Ascending aorta (tissue), 2 donors: ENCODE results near the gene NPAS1. TPM values are rescaled to one million over a fixed set of nuclear protein-coding genes. Genes with fewer than 3 reads are reported as not detected.
A peak's percentile ranks its signal among the peaks of the same experiment; 100 is the strongest.

Experiments
- DNase-seq, 2 donors: peaks; one replicate each; pipeline ENCODE4 v3.0.0-alpha.2; 2019; ENCODE audit warnings: low spot score in 2 of 2
- H3K27ac ChIP-seq, 2 donors: fragments of 200-600 bp; sonication (generic); one replicate each; pipeline ENCODE4 v1.5.1; 2016 to 2017; ENCODE audit warnings: mild to moderate bottlenecking in 1 of 2
- H3K27me3 ChIP-seq: fragments of 200-600 bp; sonication (generic); one replicate; pipeline ENCODE4 v1.5.1; 2017
- H3K36me3 ChIP-seq, 2 donors: fragments of 200-600 bp; sonication (generic); one replicate each; pipeline ENCODE4 v1.5.1; 2016
- H3K4me1 ChIP-seq, 2 donors: fragments of 200-600 bp; sonication (generic); one replicate each; pipeline ENCODE4 v1.5.1; 2016 to 2017; ENCODE audit warnings: mild to moderate bottlenecking in 1 of 2
- H3K4me3 ChIP-seq, 2 donors: fragments of 200-600 bp; sonication (generic); one replicate each; pipeline ENCODE4 v1.5.1; 2016 to 2017; ENCODE audit warnings: mild to moderate bottlenecking in 1 of 2
- H3K9me3 ChIP-seq, 2 donors: fragments of 200-600 bp; sonication (generic); one replicate each; pipeline ENCODE4 v1.5.1; 2016
- intact Hi-C: fragments of 100-400 bp; cut with DNase I; formaldehyde crosslinking; loops from one replicate; pipeline ENCODE4 v1.15.1; 2023
- total RNA-seq: library from RNA; depleted of rRNA; stranded (reverse); fragments of >200 nt; gene quantifications from one replicate; pipeline ENCODE4 v1.1.0, GENCODE V29; 2016
- TF ChIP-seq, protein P1 (sequence below), 3 experiments: fragments of 200-600 bp in 2 of 3; fragments of 450-650 bp in 1 of 3; sonication (generic) in 2 of 3; IDR thresholded peaks; one replicate each; pipeline ENCODE4 v1.5.1; 2016 to 2019; ENCODE audit warnings: antibody characterized with exemption in 3 of 3, mild to moderate bottlenecking in 1 of 3, moderate library complexity in 1 of 3

Gene NPAS1
- total RNA-seq, 1 donor from 2014 or later: not detected

DNA sequence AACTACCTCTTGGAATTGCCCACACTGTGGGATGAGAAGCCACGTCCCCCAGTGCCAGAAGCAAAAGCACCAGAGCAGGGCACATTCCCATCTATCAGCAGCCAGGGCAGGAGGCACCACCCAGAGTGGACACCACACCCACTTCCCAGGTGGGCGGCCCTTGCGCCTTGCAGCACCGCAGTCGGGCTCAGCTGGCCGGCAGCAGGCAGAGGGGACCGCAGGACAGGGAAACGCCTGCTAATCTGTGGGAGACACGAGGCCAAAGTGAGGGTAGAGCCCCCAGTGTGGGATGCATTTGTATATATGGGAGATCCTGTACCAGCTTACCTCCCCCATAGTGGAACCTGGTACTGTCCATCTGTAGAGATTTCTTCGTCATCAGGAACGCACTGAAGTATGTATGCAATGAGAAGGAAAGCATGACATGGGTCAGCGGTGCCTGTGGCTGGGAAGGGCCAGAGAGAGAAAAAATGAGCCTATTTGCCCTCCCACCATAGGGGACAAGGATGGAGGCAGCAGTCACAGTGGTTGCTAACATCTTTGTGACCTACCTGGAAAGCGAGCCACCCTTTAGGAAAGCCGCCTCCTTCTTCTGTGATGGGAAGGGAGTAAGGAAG, 30.9 kb upstream of the NPAS1 start:
- intact Hi-C loops: no loop called here
- DNase-seq: no peak

DNA sequence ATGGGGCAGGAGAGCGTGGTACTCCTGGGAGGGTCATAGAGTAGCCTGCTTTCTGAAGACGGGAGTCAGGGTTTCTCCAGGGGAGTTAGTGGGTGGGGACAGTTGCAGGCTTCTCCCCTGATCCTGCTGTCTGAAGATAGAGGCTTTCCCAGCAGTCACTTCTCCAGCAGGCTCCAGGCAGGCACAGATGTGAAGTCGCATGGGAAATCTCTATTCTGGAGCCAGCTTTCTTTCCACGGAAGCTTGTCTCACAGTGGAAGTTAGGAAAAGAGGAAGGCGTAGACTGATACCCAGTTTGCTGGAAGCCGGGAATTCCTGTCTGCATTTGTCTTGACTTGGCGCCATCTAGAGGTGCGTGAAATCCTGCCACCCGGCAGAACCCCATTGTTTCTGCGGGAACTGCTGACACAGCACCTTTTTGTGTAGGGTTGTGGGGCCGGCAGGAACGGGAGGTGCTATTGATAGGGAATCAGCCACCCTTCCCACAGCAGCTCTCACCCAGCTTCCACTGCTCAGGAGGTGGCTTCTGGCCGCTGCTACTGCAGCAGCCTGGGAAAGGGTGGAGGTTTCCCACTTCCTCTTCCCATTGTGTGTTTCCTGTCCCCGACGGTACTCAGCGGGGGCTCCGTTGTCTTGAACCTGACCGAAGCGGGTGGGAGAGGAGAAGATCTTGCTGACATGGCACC, 28.5 kb upstream of the NPAS1 start:
- DNase-seq: peak; percentile 47 to 91
- no peaks in the 10 kb centered on the region for H3K9me3 ChIP-seq
- intact Hi-C loops: loop anchor here (1.0 to 5.0 kb wide), 2 partner anchors 135 to 234 kb away; no protein-coding TSS in a partner anchor
- H3K27ac ChIP-seq: peak overlapping the region; percentile 60 to 73
- peaks cover 20 to 28% of the 10 kb centered on the region in 2 donors for H3K36me3 ChIP-seq
- H3K4me3 ChIP-seq: no peak overlapping the region
- TF ChIP-seq, protein P1, sequence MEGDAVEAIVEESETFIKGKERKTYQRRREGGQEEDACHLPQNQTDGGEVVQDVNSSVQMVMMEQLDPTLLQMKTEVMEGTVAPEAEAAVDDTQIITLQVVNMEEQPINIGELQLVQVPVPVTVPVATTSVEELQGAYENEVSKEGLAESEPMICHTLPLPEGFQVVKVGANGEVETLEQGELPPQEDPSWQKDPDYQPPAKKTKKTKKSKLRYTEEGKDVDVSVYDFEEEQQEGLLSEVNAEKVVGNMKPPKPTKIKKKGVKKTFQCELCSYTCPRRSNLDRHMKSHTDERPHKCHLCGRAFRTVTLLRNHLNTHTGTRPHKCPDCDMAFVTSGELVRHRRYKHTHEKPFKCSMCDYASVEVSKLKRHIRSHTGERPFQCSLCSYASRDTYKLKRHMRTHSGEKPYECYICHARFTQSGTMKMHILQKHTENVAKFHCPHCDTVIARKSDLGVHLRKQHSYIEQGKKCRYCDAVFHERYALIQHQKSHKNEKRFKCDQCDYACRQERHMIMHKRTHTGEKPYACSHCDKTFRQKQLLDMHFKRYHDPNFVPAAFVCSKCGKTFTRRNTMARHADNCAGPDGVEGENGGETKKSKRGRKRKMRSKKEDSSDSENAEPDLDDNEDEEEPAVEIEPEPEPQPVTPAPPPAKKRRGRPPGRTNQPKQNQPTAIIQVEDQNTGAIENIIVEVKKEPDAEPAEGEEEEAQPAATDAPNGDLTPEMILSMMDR (IDR thresholded peaks at IDR 0.05): peak; percentile 80 to 91 (median 82)
- H3K4me1 ChIP-seq: peaks cover 2 to 7% of the 10 kb centered on the region in 2 donors
- H3K27me3 ChIP-seq: no peaks in the 10 kb centered on the region

More for the DNA sequence above, 30.9 kb upstream of the NPAS1 start:
- Histone ChIP-seq H3K4me3 (no peak overlapping the region), H3K9me3 (no peaks in the 10 kb centered on the region), H3K27ac (peak overlapping the region; percentile 13 to 19), H3K36me3 (peaks cover 20 to 21% of the 10 kb centered on the region in 2 donors), H3K4me1 (peaks cover 9 to 24% of the 10 kb centered on the region in 2 donors), H3K27me3 (no peaks in the 10 kb centered on the region)
- TF ChIP-seq, protein P1 (IDR thresholded peaks at IDR 0.05): no peak

DNA sequence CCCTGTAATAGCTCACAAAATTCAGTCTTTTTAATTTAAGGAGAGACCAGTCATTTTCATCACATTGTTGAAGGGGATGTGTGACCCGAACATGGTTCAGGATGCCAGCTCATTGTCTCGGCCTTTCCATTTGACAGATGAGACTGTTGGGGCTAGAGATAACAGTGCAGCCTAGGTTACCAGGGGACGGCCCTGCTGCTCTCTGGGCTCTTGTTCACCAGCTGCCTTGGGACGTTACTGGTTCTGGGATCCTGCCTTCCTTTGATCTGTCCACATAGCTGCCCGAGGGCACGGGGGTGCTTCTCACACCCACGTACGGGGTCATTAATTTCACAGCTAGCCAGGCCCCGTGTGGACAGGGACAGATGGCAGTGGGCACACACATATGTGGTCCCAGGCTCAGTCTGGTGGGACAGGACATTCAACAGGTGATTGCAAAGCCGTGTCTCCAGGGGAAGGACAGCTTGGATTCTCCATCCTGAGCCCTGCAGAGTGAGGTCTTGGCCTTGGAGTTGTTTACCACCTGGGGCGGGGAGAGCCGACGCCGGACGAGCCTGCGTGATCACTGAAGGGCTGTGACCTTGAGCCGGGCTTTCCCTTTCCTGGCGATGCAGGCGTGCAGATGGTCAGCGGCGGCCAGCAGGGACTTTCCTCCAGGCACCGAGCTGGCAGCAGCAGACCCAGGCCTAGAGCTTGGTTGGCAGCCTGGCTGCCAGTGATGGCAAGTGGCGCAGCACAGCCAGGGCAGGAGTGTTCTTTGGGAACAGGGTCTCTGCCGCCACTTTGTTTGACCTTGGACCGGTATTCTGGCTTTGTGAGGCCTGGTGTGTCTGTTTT, 26.7 kb upstream of the NPAS1 start:
- Histone ChIP-seq H3K36me3 (peaks cover 20 to 40% of the 10 kb centered on the region in 2 donors), H3K27ac (no peak overlapping the region), H3K4me3 (no peak overlapping the region), H3K9me3 (no peaks in the 10 kb centered on the region), H3K27me3 (no peaks in the 10 kb centered on the region), H3K4me1 (peaks cover 2 to 7% of the 10 kb centered on the region in 2 donors)
- TF ChIP-seq, protein P1 (IDR thresholded peaks at IDR 0.05): no peak
- intact Hi-C loops: loop anchor here (5.0 kb wide), 1 partner anchor 236 kb away; no protein-coding TSS in a partner anchor
- no peak for DNase-seq

DNA sequence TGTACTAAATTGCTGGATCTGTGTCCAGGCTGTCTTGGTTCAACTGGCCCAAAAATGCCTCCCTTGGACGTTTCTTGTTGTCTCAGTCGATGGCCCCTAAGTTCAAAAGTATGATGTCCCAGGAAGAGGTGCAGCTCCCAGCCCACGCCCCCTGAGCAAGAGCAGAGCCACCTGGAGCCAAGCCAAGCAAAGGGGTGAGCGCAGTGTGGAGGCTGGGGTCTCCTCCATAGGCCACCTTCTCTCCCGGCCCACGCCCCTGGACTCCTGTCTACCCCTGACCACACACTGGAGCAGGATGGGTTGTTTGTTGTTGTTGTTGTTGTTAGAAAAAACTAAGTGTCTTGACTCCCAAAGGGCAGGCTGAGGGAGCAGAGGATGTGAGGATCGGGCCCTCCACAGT, 26.0 kb upstream of the NPAS1 start:
- intact Hi-C loops: loop anchor here (5.0 kb wide), 1 partner anchor 236 kb away; no protein-coding TSS in a partner anchor
- TF ChIP-seq, protein P1 (IDR thresholded peaks at IDR 0.05): no peak
- Histone ChIP-seq H3K4me3 (no peak overlapping the region), H3K9me3 (no peaks in the 10 kb centered on the region), H3K27ac (no peak overlapping the region), H3K27me3 (no peaks in the 10 kb centered on the region), H3K36me3 (peaks cover 26 to 44% of the 10 kb centered on the region in 2 donors), H3K4me1 (peaks cover 2 to 7% of the 10 kb centered on the region in 2 donors)
- no peak for DNase-seq

DNA sequence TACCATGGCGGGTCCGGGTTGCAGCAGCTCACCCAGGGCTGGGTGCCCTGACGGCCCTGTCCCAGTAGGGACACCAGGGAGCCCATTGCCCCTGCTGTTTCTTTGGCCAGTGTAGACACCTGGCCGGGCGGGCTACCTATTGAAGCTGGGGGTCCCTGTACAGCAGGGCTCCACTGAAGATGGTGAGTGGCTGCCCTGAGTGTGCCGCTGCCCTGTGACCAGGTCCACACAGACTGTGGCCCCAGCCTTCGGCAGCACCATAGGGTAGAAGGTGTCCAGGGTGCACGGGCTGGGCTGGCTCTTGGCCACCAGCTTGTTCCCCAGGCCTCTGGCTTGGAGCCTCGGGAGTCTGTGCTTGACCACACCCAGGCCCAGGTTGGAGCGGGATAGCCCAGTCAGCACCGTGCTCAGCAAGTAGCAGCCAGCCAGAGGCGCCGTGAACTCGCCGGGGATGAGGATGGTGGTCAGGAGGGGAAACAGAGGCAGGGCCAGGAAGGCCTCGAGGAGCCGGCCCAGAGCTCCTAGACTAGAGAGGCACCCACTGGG, 25.4 kb upstream of the NPAS1 start:
- no peaks in the 10 kb centered on the region for H3K27me3 ChIP-seq
- H3K27ac ChIP-seq: no peak overlapping the region
- H3K9me3 ChIP-seq: no peaks in the 10 kb centered on the region
- H3K4me3 ChIP-seq: no peak overlapping the region
- no peak for DNase-seq
- TF ChIP-seq, protein P1 (IDR thresholded peaks at IDR 0.05): no peak
- intact Hi-C loops: loop anchor here (5.0 kb wide), 1 partner anchor 237 kb away; no protein-coding TSS in a partner anchor
- H3K36me3 ChIP-seq: peaks cover 30 to 47% of the 10 kb centered on the region in 2 donors
- peaks cover 2 to 7% of the 10 kb centered on the region in 2 donors for H3K4me1 ChIP-seq
